Heart left ventricle (tissue), 16 donors: ENCODE data around the gene CELA1. TPM values are rescaled to one million over a fixed set of nuclear protein-coding genes. Genes with fewer than 3 reads are reported as not detected.

Experiments
- ATAC-seq, 4 donors: fragments of 200-7000 bp; cut with Tn5 transposase; one replicate each; pipeline ENCODE4 v1.9.1; 2020 to 2022; ENCODE audit warnings: moderate library complexity in 4 of 4, mild to moderate bottlenecking in 3 of 4, moderate number of reproducible peaks in 1 of 4
- DNase-seq, 5 donors: peaks; one replicate each; pipeline ENCODE4 v3.0.0-alpha.2; 2020
- H3K27ac ChIP-seq, 12 donors: fragments of 200-600 bp; sonication (generic) in 4 of 12; one replicate each; pipeline versions ENCODE4 v1.5.0 to v1.8.0; 2016 to 2022; ENCODE audit warnings: mild to moderate bottlenecking in 2 of 12
- H3K27me3 ChIP-seq, 9 donors: fragments of 200-600 bp; sonication (generic) in 2 of 9; one replicate each; pipeline versions ENCODE4 v1.5.1 to v1.8.0; 2016 to 2022; ENCODE audit warnings: mild to moderate bottlenecking in 3 of 9
- H3K36me3 ChIP-seq, 9 donors: fragments of 200-600 bp; sonication (generic) in 2 of 9; one replicate each; pipeline versions ENCODE4 v1.5.0 to v1.8.0; 2018 to 2022; ENCODE audit warnings: mild to moderate bottlenecking in 2 of 9
- H3K4me1 ChIP-seq, 12 donors: fragments of 200-600 bp; sonication (generic) in 4 of 12; one replicate each; pipeline versions ENCODE4 v1.5.0 to v1.8.0; 2016 to 2022; ENCODE audit warnings: mild to moderate bottlenecking in 3 of 12
- H3K4me3 ChIP-seq, 12 donors: fragments of 200-600 bp; sonication (generic) in 4 of 12; one replicate each; pipeline versions ENCODE4 v1.5.0 to v1.8.0; 2017 to 2022; ENCODE audit warnings: mild to moderate bottlenecking in 9 of 12, moderate library complexity in 4 of 12
- H3K9me3 ChIP-seq, 12 donors: fragments of 200-600 bp; sonication (generic) in 4 of 12; one replicate each; pipeline versions ENCODE4 v1.5.0 to v1.8.0; 2016 to 2022; ENCODE audit warnings: mild to moderate bottlenecking in 1 of 12
- CTCF ChIP-seq, 12 donors: fragments of 200-600 bp; sonication (generic) in 4 of 12; IDR thresholded peaks; one replicate each; pipeline versions ENCODE4 v1.5.0 to v1.8.0; 2018 to 2022; ENCODE audit warnings: antibody characterized with exemption in 12 of 12, mild to moderate bottlenecking in 5 of 12
- POLR2A ChIP-seq, 2 donors: fragments of 450-650 bp; IDR thresholded peaks; one replicate each; pipeline ENCODE4 v1.6.1; 2017; ENCODE audit warnings: antibody characterized with exemption in 2 of 2, mild to moderate bottlenecking in 2 of 2, moderate library complexity in 2 of 2
- whole genome bisulfite sequencing, 4 donors: extraction: QIAGEN DNeasy Blood & Tissue Kit in 2 of 4; methylation state at CpG; one replicate each; pipeline versions ENCODE4 v1.1.5 to v1.1.7; 2013 to 2018; 5-methylcytosine and 5-hydroxymethylcytosine counted together
- intact Hi-C, 10 donors: fragments of 100-400 bp; cut with DNase I; formaldehyde crosslinking; loops; one replicate each; pipeline versions ENCODE4 v1.11.1 to v1.14.2; 2022
- polyA plus RNA-seq, 2 donors: library from polyadenylated mRNA; stranded (reverse); fragments of 200-250 nt; gene quantifications; one replicate each; pipeline ENCODE4 v1.2.3, GENCODE V29; 2013
- total RNA-seq, 9 donors: library from RNA; depleted of rRNA in 2 of 9; stranded (reverse); fragments of >200 nt in 2 of 9; fragmentation: NEBNext Ultra II Directional in 3 of 9; extraction: Animal tissue kit (Norgen Biotek cat#: 25700) in 3 of 9; gene quantifications; one replicate each; pipeline versions ENCODE4 v1.1.0 to v1.2.4, GENCODE V29; 2016 to 2023
- donor health status: ischemic (EF 13 %, LVEDD 7.1; RV severe dilation, severe dysfunction).
- donor health status: healthy with polysubstance abuse.
- donor health status: DM: no; HTN: yes; CAD: no.
- donor health status: DM: no; HTN: no; CAD: no.
- donor health status: ischemic (EF 25% LVEDD 6.9; RV normal size, moderate dysfunction).
- donor health status: ischemic (EF 25% LVEDD 5.7; RV mildly dilated, moderate dysfunction).
- donor health status: healthy.
- donor health status: DM: yes; HTN: yes; CAD: no.
- donor health status: ischemic (EF 35%, LVEDD 5.7; RV mildly dilated, moderate dysfunction).
- donor health status: nonischemic (EF 11% LVEDD 7.7; RV severe dilation, severe dysfunction).
- donor health status: DM: yes; HTN: yes; CAD: no.
- donor health status: PGD.
- donor health status: ischemic (EF 29% LVEDD 5.4; RV normal size, mild dysfunction).
- donor health status: nonischemic (EF 23%, LVEDD 6.1; RV moderate dilation, normal function).

The CELA1 gene
- total and polyA plus RNA-seq, 11 donors = not detected

GRCh38 chr12:51349026-51349425, 2.5 kb upstream of the CELA1 start:
- Histone ChIP-seq H3K4me3 (no peak overlapping the region), H3K4me1 (no peaks in the 10 kb centered on the region), H3K9me3 (no peaks in the 10 kb centered on the region), H3K27ac (no peak overlapping the region), H3K27me3 (no peaks in the 10 kb centered on the region), H3K36me3 (no peaks in the 10 kb centered on the region)
- WGBS, 4 donors = 74 to 84% (median 82%) methylated on average over 5 of the region's 5 CpGs
- TF ChIP-seq CTCF (IDR thresholded peaks at IDR 0.05) (no peak), POLR2A (IDR thresholded peaks at IDR 0.05) (no peak)
- intact Hi-C loops = loop anchor here in 4 of 10 donors (10.0 kb wide), 4 partner anchors 74 to 844 kb away; partner anchors contain the start of genes DIP2B (in 2 of the 4), LETMD1 (in 2 of the 4) and SMAGP (in 1 of the 4)
- ATAC-seq (no peak), DNase-seq (no peak)

- Histone ChIP-seq H3K27ac (no peak overlapping the region), H3K9me3 (no peaks in the 10 kb centered on the region), H3K4me1 (no peaks in the 10 kb centered on the region), H3K4me3 (no peak overlapping the region), H3K36me3 (no peaks in the 10 kb centered on the region), H3K27me3 (no peaks in the 10 kb centered on the region)
- no peak for ATAC-seq
- intact Hi-C loops = loop anchor here in 4 of 10 donors (10.0 kb wide), 4 partner anchors 73 to 843 kb away; partner anchors contain the start of genes DIP2B (in 2 of the 4), LETMD1 (in 2 of the 4) and SMAGP (in 1 of the 4)
- WGBS, 4 donors = 78 to 90% (median 85%) methylated on average over 4 of the region's 4 CpGs
- TF ChIP-seq CTCF (IDR thresholded peaks at IDR 0.05) (no peak), POLR2A (IDR thresholded peaks at IDR 0.05) (no peak)
- no peak for DNase-seq
Measured at GRCh38 chr12:51348116-51348515, 1.6 kb upstream of the CELA1 start.

- Histone ChIP-seq H3K36me3 (no peaks in the 10 kb centered on the region), H3K27ac (no peak overlapping the region), H3K4me3 (no peak overlapping the region), H3K4me1 (peaks cover 0 to 6% (median 1%) of the 10 kb centered on the region in 12 donors), H3K27me3 (no peaks in the 10 kb centered on the region), H3K9me3 (no peaks in the 10 kb centered on the region)
- ATAC-seq (no peak), DNase-seq (no peak)
- TF ChIP-seq CTCF (IDR thresholded peaks at IDR 0.05) (no peak), POLR2A (IDR thresholded peaks at IDR 0.05) (no peak)
- 63 to 70% (median 68%) methylated on average over 7 of the region's 7 CpGs for WGBS, 4 donors
- intact Hi-C loops = loop anchor here in 4 of 10 donors (10.0 kb wide), 4 partner anchors 71 to 841 kb away; partner anchors contain the start of genes DIP2B (in 2 of the 4), LETMD1 (in 2 of the 4) and SMAGP (in 1 of the 4)
Measured at GRCh38 chr12:51345681-51346080, 798 bp downstream of the CELA1 start.

- Histone ChIP-seq H3K27ac (no peak overlapping the region), H3K4me1 (peaks cover 0 to 6% (median 1%) of the 10 kb centered on the region in 12 donors), H3K4me3 (no peak overlapping the region), H3K36me3 (no peaks in the 10 kb centered on the region), H3K9me3 (no peaks in the 10 kb centered on the region), H3K27me3 (no peaks in the 10 kb centered on the region)
- intact Hi-C loops = loop anchor here in 7 of 10 donors (5.0 to 10.0 kb wide), 8 partner anchors 68 to 838 kb away; partner anchors contain the start of genes LETMD1 (in 6 of the 7), DIP2B (in 2 of the 7) and SMAGP (in 1 of the 7)
- whole genome bisulfite sequencing, 4 donors = 81 to 95% (median 93%) methylated on average over 2 of the region's 2 CpGs
- DNase-seq (no peak), ATAC-seq (no peak)
- TF ChIP-seq POLR2A (IDR thresholded peaks at IDR 0.05) (no peak), CTCF (IDR thresholded peaks at IDR 0.05) (no peak)
Measured at GRCh38 chr12:51343201-51343600, 3.3 kb downstream of the CELA1 start.
